ENCODE measurements around the gene MTHFSD.

Gene MTHFSD

DNA sequence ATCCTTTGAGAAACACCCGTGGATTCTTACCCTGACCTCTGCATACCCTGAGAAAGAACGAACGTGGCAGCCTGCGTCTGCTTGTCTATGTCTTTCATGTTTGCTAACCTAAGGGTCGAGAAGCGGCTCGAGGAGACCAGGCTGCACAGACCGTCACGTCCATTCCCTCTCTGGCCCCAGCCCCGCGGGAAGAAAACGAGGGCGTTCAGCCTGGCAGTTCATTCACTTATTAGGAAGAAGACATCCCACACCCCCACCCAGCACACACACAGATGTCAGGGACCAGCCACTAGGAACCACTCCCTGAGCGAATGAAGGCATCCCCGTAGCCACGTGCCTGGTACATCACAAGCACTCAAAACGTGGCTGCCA lies 655 bp upstream of the MTHFSD start:
- POLR2A ChIA-PET = interaction anchor here (0.7 to 1.5 kb wide), 4 partner anchors 15 to 488 kb away, joined by 3 read pairs; no protein-coding TSS in a partner anchor
- CTCF ChIA-PET = interaction anchor here (1.0 kb wide), 1 partner anchor 723 kb away, joined by 3 read pairs; no protein-coding TSS in a partner anchor
- TF ChIP-seq ARNT (IDR thresholded peaks at IDR 0.05) = no peak
- TF ChIP-seq FOXA1 (IDR thresholded peaks at IDR 0.05) = no peak
- no peak for TF ChIP-seq BHLHE40 (IDR thresholded peaks at IDR 0.05; ENCODE audit: borderline replicate concordance)
- no peak for TF ChIP-seq ELF4 (IDR thresholded peaks at IDR 0.05)
- 0 out of 2 replicates have a peak, but pooled peaks have one; percentile 5 for TF ChIP-seq L3MBTL2 (conservative IDR thresholded peaks at IDR 0.05)
- no peak for DNase-seq (ENCODE audit: extremely low spot score)

GRCh38 chr16:86554599-86554916 lies 477 bp downstream of the MTHFSD start:
- DNase-seq (ENCODE audit: extremely low spot score) = no peak
- POLR2A ChIA-PET = interaction anchor here (0.8 to 1.5 kb wide), 3 partner anchors 16 to 489 kb away, joined by 3 read pairs; no protein-coding TSS in a partner anchor

GRCh38 chr16:86553356-86553755 lies 1.7 kb downstream of the MTHFSD start:
- ChIA-PET POLR2A (interaction anchor here (0.9 kb wide), 1 partner anchor 704 kb away, joined by 3 read pairs; no protein-coding TSS in a partner anchor), CTCF (no interaction called here)
- no peak for DNase-seq (ENCODE audit: extremely low spot score)
- TF ChIP-seq FOXM1 (IDR thresholded peaks at IDR 0.05; ENCODE audit: borderline replicate concordance) = no peak
- TF ChIP-seq FOXA1 (IDR thresholded peaks at IDR 0.05) = no peak
- no peak for TF ChIP-seq HDGF (IDR thresholded peaks at IDR 0.05; ENCODE audit: borderline replicate concordance)
- TF ChIP-seq ARNT (IDR thresholded peaks at IDR 0.05) = no peak
- TF ChIP-seq FOXK2 (IDR thresholded peaks at IDR 0.05) = no peak
- no peak for TF ChIP-seq SUZ12 (IDR thresholded peaks at IDR 0.05)
- TF ChIP-seq BHLHE40 (IDR thresholded peaks at IDR 0.05; ENCODE audit: borderline replicate concordance) = no peak
- no peak for TF ChIP-seq LEF1 (IDR thresholded peaks at IDR 0.05; ENCODE audit: borderline replicate concordance)

More at GRCh38 chr16:86554599-86554916, 477 bp downstream of the MTHFSD start:
- TF ChIP-seq SUZ12 (IDR thresholded peaks at IDR 0.05) (no peak), SP1 (IDR thresholded peaks at IDR 0.05) (no peak), CTBP1 (IDR thresholded peaks at IDR 0.05; ENCODE audit: borderline replicate concordance) (no peak), L3MBTL2 (conservative IDR thresholded peaks at IDR 0.05) (no peak), FOXM1 (IDR thresholded peaks at IDR 0.05; ENCODE audit: borderline replicate concordance) (no peak), ZNF384 (IDR thresholded peaks at IDR 0.05) (no peak), LEF1 (IDR thresholded peaks at IDR 0.05; ENCODE audit: borderline replicate concordance) (no peak), NFRKB (IDR thresholded peaks at IDR 0.05) (no peak), PKNOX1 (IDR thresholded peaks at IDR 0.05) (no peak), TARDBP (IDR thresholded peaks at IDR 0.05) (no peak), HDGF (IDR thresholded peaks at IDR 0.05; ENCODE audit: borderline replicate concordance) (no peak), ARNT (IDR thresholded peaks at IDR 0.05) (no peak), FOXK2 (IDR thresholded peaks at IDR 0.05) (no peak)
- CTCF ChIA-PET = interaction anchor here (1.0 kb wide), 1 partner anchor 724 kb away, joined by 3 read pairs; no protein-coding TSS in a partner anchor

DNA sequence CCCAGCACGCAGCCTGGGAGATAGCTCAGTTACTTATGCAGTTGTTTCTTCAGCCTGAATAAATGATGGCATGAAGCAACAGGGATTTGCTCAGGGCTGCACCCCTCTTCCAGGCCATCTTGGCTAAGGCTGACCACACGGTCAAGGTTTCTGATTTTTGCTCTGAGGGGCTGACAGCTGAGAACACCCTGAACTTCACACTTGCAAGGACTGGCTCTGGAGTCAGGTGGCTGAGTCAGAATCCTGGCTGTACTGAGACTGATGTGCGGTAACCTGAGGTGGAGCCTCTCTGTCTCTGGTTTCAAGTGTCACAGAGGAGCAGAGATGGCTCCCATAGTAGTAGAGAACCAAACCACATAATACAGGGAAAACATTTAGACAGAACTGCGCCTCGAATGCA lies 4.8 kb downstream of the MTHFSD start:
- CTCF ChIA-PET = no interaction called here
- POLR2A ChIA-PET = interaction anchor here (1.3 kb wide), 1 partner anchor 9 kb away, joined by 3 read pairs; no protein-coding TSS in a partner anchor
- TF ChIP-seq LEF1 (IDR thresholded peaks at IDR 0.05; ENCODE audit: borderline replicate concordance) = no peak
- no peak for TF ChIP-seq BHLHE40 (IDR thresholded peaks at IDR 0.05; ENCODE audit: borderline replicate concordance)
- no peak for TF ChIP-seq TARDBP (IDR thresholded peaks at IDR 0.05)
- TF ChIP-seq FOXA1 (IDR thresholded peaks at IDR 0.05) = no peak
- TF ChIP-seq PKNOX1 (IDR thresholded peaks at IDR 0.05) = no peak
- no peak for TF ChIP-seq FOXM1 (IDR thresholded peaks at IDR 0.05; ENCODE audit: borderline replicate concordance)
- TF ChIP-seq ELF4 (IDR thresholded peaks at IDR 0.05) = no peak
- TF ChIP-seq FOXK2 (IDR thresholded peaks at IDR 0.05) = no peak
- no peak for TF ChIP-seq HDGF (IDR thresholded peaks at IDR 0.05; ENCODE audit: borderline replicate concordance)
- no peak for TF ChIP-seq NFRKB (IDR thresholded peaks at IDR 0.05)
- TF ChIP-seq CTBP1 (IDR thresholded peaks at IDR 0.05; ENCODE audit: borderline replicate concordance) = no peak
- TF ChIP-seq SP1 (IDR thresholded peaks at IDR 0.05) = no peak
- TF ChIP-seq L3MBTL2 (conservative IDR thresholded peaks at IDR 0.05) = no peak
- TF ChIP-seq ARNT (IDR thresholded peaks at IDR 0.05) = no peak
- no peak for TF ChIP-seq SUZ12 (IDR thresholded peaks at IDR 0.05)
- no peak for TF ChIP-seq ZNF384 (IDR thresholded peaks at IDR 0.05)
- DNase-seq (ENCODE audit: extremely low spot score) = no peak

DNA sequence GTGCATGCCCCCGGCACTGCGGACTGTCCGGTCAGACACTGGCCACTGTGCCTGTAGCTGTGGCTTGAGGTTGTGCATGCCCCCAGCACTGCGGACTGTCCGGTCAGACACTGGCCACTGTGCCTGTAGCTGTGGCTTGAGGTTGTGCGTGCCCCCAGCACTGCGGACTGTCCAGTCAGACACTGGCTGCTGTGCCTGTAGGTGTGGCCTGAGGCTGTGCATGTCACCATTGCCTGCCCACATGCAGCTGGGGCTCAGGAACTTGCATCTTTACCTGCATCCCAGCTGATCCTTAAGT lies 5.2 kb downstream of the MTHFSD start:
- DNase-seq (ENCODE audit: extremely low spot score) = no peak
- POLR2A ChIA-PET = interaction anchor here (1.3 kb wide), 1 partner anchor 8 kb away, joined by 3 read pairs; no protein-coding TSS in a partner anchor
- CTCF ChIA-PET = no interaction called here
- TF ChIP-seq ELF4 (IDR thresholded peaks at IDR 0.05) = no peak
- TF ChIP-seq L3MBTL2 (conservative IDR thresholded peaks at IDR 0.05) = no peak
- no peak for TF ChIP-seq BHLHE40 (IDR thresholded peaks at IDR 0.05; ENCODE audit: borderline replicate concordance)

- DNase-seq (ENCODE audit: extremely low spot score) = no peak
- ChIA-PET CTCF (no interaction called here), POLR2A (interaction anchor here (1.3 kb wide), 1 partner anchor 8 kb away, joined by 3 read pairs; no protein-coding TSS in a partner anchor)
- TF ChIP-seq HDGF (IDR thresholded peaks at IDR 0.05; ENCODE audit: borderline replicate concordance) (no peak), L3MBTL2 (conservative IDR thresholded peaks at IDR 0.05) (no peak), CTBP1 (IDR thresholded peaks at IDR 0.05; ENCODE audit: borderline replicate concordance) (no peak), LEF1 (IDR thresholded peaks at IDR 0.05; ENCODE audit: borderline replicate concordance) (no peak), PKNOX1 (IDR thresholded peaks at IDR 0.05) (no peak), FOXM1 (IDR thresholded peaks at IDR 0.05; ENCODE audit: borderline replicate concordance) (no peak), TARDBP (IDR thresholded peaks at IDR 0.05) (no peak), SP1 (IDR thresholded peaks at IDR 0.05) (no peak), ELF4 (IDR thresholded peaks at IDR 0.05) (no peak), ARNT (IDR thresholded peaks at IDR 0.05) (no peak), SUZ12 (IDR thresholded peaks at IDR 0.05) (no peak), NFRKB (IDR thresholded peaks at IDR 0.05) (no peak), ZNF384 (IDR thresholded peaks at IDR 0.05) (no peak)
These were observed 5.8 kb downstream of the MTHFSD start for GRCh38 chr16:86549076-86549892.
